Cardiac septum (tissue), 1 donor: ENCODE measurements around the gene BAZ2B. TPM values are rescaled to one million over a fixed set of nuclear protein-coding genes. Genes with fewer than 3 reads are reported as not detected.
"Not testable (repeated sequence)": the region's sequence is repeated elsewhere in the genome, so short reads cannot be mapped to it uniquely, and the experiment has no call there.

Source experiments
- DNase-seq: peaks from one replicate; pipeline ENCODE4 v3.0.0-alpha.2; 2020; ENCODE audit warnings: low spot score
- intact Hi-C: fragments of 100-400 bp; cut with DNase I; formaldehyde crosslinking; loops from one replicate; pipeline ENCODE4 v1.14.0; 2022
- long read RNA-seq: library from polyadenylated mRNA; unstranded; transcript quantifications from one replicate; pipeline ENCODE4 v2.0.0, GENCODE V29; 2021
- total RNA-seq: library from RNA; stranded (reverse); fragmentation: NEBNext Ultra II Directional; extraction: Animal tissue kit (Norgen Biotek cat#: 25700); gene quantifications from one replicate; pipeline ENCODE4 v1.2.1, GENCODE V29; 2021
- donor health status: DM: no; HTN: no; CAD: no.

Gene BAZ2B
- total RNA-seq = 51.8 TPM
- long read RNA-seq, full-length matches to known transcripts = 1 of 43 reads
- long read RNA-seq, partial matches to known transcripts = 11 of 43 reads
- long read RNA-seq, other reads (novel, unspliced or antisense) = 31 of 43 reads

GRCh38 chr2:159616286-159616701, at the start of gene BAZ2B:
TSS of gene BAZ2B (minus strand) at chr2:159616548. CDS start at chr2:159478719, 137,829 bp downstream.
- DNase-seq = no peak
- intact Hi-C loops = loop anchor here (5.0 kb wide), 2 partner anchors 99 to 181 kb away; partner anchors contain the start of gene CD302

GRCh38 chr2:159661286-159661685, 44.9 kb upstream of the BAZ2B start:
- DNase-seq = no peak
- intact Hi-C loops = no loop called here

- intact Hi-C loops = no loop called here
- no peak for DNase-seq
Observed at GRCh38 chr2:159658881-159659873, 42.8 kb upstream of the BAZ2B start.

- DNase-seq = no peak
- intact Hi-C loops = no loop called here
Observed at GRCh38 chr2:159653962-159654361, 37.6 kb upstream of the BAZ2B start.

GRCh38 chr2:159651884-159652283, 35.5 kb upstream of the BAZ2B start:
- intact Hi-C loops = no loop called here
- no peak for DNase-seq

GRCh38 chr2:159650574-159650973, 34.2 kb upstream of the BAZ2B start:
- intact Hi-C loops = no loop called here

GRCh38 chr2:159648643-159649042, 32.3 kb upstream of the BAZ2B start:
- DNase-seq = no peak
- intact Hi-C loops = no loop called here

More at GRCh38 chr2:159650574-159650973, 34.2 kb upstream of the BAZ2B start:
- DNase-seq = no peak

GRCh38 chr2:159647667-159648066, 31.3 kb upstream of the BAZ2B start:
- intact Hi-C loops = no loop called here
- no peak for DNase-seq

- intact Hi-C loops = no loop called here
Observed at GRCh38 chr2:159640176-159640575, 23.8 kb upstream of the BAZ2B start.

GRCh38 chr2:159639712-159640111, 23.4 kb upstream of the BAZ2B start:
- no peak for DNase-seq
- intact Hi-C loops = no loop called here

More at GRCh38 chr2:159640176-159640575, 23.8 kb upstream of the BAZ2B start:
- no peak for DNase-seq

GRCh38 chr2:159639071-159639470, 22.7 kb upstream of the BAZ2B start:
- intact Hi-C loops = no loop called here
- no peak for DNase-seq

GRCh38 chr2:159637988-159638501, 21.7 kb upstream of the BAZ2B start:
- intact Hi-C loops = no loop called here
- no peak for DNase-seq

GRCh38 chr2:159637240-159637639, 20.9 kb upstream of the BAZ2B start:
- intact Hi-C loops = no loop called here

GRCh38 chr2:159635006-159635789, 18.9 kb upstream of the BAZ2B start:
- no peak for DNase-seq
- intact Hi-C loops = no loop called here

More at GRCh38 chr2:159637240-159637639, 20.9 kb upstream of the BAZ2B start:
- no peak for DNase-seq

GRCh38 chr2:159633219-159633618, 16.9 kb upstream of the BAZ2B start:
- intact Hi-C loops = no loop called here
- DNase-seq = no peak

GRCh38 chr2:159625628-159626027, 9.3 kb upstream of the BAZ2B start:
- intact Hi-C loops, DNase-seq: not testable (repeated sequence)

GRCh38 chr2:159623436-159623835, 7.1 kb upstream of the BAZ2B start:
- no peak for DNase-seq
- intact Hi-C loops = no loop called here

- DNase-seq = no peak
- intact Hi-C loops = no loop called here
Observed at GRCh38 chr2:159622966-159623365, 6.6 kb upstream of the BAZ2B start.

- intact Hi-C loops = no loop called here
- DNase-seq = no peak
Observed at GRCh38 chr2:159620796-159621195, 4.4 kb upstream of the BAZ2B start.

GRCh38 chr2:159617646-159618045, 1.3 kb upstream of the BAZ2B start:
- DNase-seq = no peak
- intact Hi-C loops = loop anchor here (1.0 to 5.0 kb wide), 3 partner anchors 95 to 180 kb away; partner anchors contain the start of genes CD302 and MARCHF7
